Ammon's horn (tissue), 1 donor: ENCODE results near the gene TAF1.
A peak's percentile ranks its signal among the peaks of the same experiment; 100 is the strongest.
"Not testable (repeated sequence)": the region's sequence is repeated elsewhere in the genome, so short reads cannot be mapped to it uniquely, and the experiment has no call there.

Source experiments
- DNase-seq: peaks from one replicate; pipeline ENCODE4 v3.0.0-alpha.2; 2016; ENCODE audit warnings: low spot score

Gene TAF1, protein sequence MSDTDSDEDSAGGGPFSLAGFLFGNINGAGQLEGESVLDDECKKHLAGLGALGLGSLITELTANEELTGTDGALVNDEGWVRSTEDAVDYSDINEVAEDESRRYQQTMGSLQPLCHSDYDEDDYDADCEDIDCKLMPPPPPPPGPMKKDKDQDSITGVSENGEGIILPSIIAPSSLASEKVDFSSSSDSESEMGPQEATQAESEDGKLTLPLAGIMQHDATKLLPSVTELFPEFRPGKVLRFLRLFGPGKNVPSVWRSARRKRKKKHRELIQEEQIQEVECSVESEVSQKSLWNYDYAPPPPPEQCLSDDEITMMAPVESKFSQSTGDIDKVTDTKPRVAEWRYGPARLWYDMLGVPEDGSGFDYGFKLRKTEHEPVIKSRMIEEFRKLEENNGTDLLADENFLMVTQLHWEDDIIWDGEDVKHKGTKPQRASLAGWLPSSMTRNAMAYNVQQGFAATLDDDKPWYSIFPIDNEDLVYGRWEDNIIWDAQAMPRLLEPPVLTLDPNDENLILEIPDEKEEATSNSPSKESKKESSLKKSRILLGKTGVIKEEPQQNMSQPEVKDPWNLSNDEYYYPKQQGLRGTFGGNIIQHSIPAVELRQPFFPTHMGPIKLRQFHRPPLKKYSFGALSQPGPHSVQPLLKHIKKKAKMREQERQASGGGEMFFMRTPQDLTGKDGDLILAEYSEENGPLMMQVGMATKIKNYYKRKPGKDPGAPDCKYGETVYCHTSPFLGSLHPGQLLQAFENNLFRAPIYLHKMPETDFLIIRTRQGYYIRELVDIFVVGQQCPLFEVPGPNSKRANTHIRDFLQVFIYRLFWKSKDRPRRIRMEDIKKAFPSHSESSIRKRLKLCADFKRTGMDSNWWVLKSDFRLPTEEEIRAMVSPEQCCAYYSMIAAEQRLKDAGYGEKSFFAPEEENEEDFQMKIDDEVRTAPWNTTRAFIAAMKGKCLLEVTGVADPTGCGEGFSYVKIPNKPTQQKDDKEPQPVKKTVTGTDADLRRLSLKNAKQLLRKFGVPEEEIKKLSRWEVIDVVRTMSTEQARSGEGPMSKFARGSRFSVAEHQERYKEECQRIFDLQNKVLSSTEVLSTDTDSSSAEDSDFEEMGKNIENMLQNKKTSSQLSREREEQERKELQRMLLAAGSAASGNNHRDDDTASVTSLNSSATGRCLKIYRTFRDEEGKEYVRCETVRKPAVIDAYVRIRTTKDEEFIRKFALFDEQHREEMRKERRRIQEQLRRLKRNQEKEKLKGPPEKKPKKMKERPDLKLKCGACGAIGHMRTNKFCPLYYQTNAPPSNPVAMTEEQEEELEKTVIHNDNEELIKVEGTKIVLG (N-terminal part only)

DNA sequence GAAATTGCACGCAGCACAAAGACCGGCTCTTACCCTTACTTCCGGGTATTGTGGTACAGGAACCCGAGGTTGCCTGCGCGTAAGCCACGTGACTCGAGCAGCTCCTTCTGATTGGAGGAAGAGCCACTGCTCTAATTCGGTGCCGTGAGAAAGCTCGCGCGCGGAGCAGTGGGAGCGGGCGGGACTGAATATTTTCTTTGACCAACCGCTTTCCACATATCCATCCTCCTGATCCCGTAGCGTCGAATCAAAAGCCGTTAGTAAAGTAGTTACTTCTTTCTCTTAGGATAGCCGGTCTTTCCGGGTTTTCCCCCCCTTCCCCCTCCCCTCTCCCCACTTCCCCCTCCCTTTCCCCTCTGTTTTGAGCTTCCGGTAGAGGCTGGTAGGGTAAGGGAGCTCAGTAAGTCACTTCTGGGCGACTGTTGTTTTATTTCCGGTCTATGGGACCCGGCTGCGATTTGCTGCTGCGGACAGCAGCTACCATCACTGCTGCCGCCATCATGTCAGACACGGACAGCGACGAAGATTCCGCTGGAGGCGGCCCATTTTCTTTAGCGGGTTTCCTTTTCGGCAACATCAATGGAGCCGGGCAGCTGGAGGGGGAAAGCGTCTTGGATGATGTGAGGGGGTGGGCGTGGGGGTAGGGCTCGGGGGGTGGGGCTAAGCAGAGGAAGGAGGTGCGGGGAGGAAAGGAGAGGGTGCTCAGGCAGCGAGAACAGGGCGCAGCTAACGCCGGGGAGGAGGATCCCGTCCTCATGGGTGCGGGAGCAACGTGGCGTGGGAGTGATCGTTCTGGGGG is at the start of gene TAF1:
Gene TAF1 (plus strand): TSS at position 483 of the 799 bp plus-strand sequence. CDS start 18 bp downstream, at position 501.
- peak; percentile 96 for DNase-seq

DNA sequence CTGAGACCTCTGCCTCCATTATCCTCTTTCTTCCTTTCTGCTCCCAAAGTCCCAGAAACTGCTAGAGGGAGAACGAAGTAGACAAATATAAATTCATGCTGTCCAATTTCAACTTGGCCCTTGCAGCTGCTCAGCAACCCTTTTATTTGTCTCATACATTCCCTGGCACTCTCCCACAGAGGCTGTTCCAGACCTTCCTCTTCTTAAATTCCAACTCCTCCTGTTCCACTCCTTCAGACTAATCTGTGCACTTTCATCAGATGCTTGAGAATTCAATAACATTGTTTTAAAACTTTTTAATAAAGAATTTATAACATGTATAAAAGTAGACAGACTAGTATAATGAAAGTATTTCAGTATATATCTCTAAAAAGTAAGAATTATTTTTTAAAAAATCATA is 49.2 kb upstream of the TAF1 start:
- not testable (repeated sequence) for DNase-seq

DNA sequence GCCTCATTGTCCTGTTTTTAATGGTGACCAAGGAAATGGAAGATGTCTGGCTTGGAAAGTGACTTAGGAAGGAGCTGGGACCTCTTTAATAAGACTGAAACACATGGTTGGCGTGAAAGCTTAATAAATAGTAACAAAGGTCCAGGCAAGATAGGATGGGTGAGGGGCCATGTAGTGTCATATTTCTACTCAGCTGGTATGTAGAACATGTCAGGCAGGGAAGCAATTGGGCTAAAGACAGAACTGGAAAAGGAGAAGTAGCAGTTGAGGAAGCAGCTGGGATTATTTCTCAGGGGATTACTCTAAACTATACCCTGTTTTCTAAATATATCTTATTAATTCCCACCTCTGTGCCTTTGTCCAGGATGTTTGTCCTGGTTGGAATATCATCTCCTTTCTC is 46.0 kb upstream of the TAF1 start:
- DNase-seq, result no peak

DNA sequence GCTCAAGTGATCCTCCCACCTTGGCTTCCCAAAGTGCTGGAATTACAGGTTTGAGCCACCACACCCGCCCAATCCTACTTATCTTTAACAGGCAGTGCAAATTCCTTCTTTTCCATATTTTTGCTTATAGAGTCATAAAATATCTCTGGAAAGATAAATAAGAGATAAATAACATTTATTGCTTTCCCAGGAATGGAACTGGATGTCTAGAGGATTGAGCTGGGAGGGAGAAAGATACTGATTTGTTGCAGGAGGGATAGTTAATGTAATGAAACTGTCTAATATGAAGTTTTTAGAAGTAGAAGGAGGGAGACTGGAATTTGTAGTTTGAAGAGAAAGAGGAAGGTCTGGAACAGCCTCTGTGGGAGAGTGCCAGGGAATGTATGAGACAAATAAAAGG is 44.4 kb upstream of the TAF1 start:
- no peak for DNase-seq

DNA sequence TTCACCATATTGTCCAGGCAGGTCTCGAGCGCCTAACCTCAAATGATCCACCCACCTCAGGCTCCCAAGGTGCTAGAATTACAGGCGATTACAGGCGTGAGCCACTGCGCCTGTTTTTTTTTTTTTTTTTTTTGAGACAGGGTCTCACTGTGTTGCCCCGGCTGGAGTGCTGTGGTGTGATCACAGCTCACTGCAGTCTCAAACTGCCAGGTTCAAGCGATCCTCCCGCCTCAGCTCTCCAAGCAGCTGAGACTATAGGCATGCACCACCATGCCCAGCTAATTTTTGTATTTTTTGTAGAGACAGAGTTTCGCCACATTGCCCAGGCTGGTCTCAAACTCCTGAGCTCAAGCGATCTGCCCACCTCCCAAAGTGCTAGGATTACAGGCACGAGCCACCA is 41.7 kb upstream of the TAF1 start:
- not testable (repeated sequence) for DNase-seq

DNA sequence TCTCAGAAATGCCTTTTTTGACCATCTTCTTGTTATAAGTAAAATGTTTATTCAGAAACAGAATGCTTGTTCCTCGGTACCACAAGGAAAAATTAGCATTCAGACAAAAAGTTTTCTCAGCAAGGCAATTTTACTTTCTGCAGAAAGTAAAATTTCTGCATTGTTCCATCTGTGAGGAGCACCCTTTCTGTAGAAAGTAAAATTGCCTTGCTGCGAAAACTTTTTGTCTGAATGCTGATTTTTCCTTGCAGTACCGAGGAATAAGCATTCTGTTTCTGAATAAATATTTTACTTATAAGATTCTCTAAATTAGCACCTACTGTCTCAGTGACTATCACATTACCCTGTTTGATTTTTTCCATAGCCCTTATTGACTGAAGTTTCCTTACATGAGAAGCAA is 39.8 kb upstream of the TAF1 start:
- no peak for DNase-seq

DNA sequence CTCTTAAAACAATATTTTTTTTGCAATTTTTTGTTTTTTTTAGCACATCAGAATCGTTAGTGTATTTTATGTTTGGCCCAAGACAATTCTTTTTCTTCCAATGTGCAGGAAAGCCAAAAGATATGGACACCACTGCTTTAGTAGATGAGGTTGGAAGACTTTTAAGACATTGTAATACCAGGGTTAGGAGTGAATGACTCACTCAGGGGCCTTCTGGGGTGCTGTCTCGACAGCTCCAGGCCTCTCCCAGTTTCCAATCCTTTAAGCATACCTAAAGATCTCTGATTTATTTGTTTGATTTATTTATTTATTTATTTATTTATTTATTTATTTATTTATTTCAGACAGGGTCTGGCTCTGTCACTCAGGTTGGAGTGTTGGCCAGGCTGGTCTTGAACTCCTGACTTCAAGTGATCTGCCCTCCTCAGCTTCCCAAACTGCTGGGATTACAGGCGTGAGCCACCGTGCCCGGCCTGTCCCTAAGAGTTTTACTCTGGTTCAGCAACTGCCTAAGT is 16.9 kb upstream of the TAF1 start:
- DNase-seq, result not testable (repeated sequence)

DNA sequence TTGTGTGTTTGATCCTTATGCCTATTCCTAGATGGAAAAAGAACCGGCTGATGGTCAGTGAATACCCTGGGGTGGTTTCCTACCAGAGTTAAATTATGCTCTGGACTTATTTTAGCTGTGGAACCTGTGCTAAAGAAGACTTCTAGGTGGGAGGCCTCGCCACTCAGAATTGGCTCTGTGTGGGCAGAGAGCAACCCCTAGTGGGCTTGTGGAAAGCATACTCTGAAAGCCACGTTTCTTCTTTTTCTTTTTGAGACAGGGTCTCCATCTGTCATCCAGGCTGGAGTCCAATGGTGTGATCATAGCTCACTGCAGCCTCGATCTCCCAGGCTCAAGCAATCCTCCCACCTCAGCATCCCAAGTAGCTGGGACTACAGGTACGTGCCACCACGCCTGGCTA is 16.3 kb upstream of the TAF1 start:
- DNase-seq, result not testable (repeated sequence)

DNA sequence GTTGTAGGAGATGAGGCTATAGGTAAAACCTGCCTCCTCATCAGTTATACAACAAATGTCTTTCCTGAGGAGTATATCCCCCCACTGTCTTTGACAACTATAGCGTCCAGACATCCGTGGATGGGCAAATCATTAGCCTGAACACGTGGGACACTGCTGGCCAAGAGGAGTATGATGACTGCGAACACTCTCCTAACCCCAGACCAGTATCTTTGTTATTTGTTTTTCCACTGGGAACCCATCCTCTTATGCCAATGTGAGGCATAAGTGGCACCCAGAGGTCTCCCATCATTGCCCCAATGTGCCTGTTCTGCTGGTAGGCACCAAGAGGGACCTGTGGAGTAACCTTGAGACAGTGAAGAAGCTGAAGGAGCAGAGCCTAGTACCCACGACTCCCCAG is 13.7 kb upstream of the TAF1 start:
- DNase-seq, result not testable (repeated sequence)

DNA sequence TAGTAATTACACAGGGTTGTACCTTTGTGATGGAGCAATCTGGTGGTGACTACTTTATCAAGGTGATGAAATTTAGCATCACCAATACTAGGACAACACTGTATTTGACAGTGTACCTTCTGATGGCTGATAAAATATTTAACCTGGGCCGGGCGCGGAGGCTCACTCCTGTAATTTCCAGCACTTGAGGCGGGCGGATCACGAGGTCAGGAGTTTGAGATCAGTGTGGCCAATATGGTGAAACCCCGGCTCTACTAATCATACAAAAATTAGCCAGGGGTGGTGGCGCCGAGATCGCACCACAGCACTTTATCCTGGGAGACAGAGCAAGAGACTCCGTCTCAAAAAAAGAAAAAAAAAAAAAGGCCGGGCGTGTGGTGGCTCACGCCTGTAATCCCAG is 1.9 kb upstream of the TAF1 start:
- no peak for DNase-seq

DNA sequence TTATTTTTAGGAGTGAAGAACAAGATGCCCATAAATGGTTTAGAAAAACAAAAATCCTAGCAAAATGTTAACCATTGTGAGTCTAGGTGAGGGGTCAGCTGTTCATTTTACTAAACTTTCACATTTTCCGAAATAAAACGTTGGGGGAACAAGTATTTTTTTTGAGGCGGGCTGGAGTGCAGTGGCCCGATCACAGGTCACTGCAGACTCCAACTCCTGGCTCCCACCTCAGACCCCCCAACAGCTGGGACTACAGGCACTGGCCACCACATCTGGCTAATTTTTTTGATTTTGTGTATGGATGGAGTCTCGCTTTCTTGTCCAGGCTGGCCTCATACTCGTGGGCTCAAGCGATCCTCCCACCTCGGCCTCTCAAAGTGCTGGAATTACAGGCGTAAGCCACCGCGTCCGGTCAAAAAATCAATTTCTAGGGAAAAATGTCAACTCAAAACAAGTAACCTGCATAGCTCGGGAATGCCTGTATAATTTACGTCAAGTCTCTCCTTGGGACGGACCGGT is 742 bp upstream of the TAF1 start:
- no peak for DNase-seq

DNA sequence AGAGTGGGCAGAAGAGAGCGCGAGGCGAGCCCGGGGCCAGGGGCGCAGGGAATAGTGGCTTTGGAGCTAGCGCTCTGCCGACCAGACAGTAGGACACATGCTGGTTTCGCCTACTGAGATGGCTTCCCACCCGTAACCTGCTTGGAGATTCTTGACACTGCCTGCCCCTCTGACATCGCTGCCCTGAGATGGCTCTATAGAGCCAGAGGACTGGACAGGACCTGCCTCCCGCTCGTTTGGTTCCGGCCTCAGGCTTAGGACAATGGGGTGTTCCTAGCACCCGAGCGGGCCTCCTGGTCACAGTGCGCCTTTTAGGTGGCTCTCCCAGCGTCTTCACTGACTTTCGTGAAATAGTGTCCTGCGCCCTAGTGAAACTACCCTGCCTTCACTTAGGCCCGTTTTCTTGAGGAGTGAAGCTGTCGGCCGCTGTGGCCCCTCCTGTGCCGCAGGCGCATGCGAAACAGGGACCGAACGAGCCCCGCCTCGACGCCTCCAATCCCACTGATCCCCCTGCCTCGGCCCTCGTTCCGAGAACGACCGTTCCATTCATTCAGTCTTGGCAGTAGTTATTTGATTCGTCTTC is 608 bp downstream of the TAF1 start:
- peak; percentile 13 for DNase-seq

DNA sequence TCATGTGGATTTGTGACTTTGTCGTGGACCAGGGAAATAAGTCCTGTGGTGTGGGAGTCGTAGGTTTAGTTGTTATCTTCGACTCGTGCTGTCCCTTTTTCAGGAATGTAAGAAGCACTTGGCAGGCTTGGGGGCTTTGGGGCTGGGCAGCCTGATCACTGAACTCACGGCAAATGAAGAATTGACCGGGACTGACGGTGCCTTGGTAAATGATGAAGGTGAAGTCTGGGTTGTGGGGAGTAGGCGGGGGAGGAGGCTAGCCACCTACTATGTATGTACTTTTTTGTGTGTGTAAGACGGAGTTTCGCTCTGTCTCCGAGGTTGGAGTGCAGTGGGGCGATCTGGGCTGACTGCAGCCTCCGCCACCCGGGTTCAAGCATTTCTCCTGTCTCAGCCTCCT is 1.2 kb downstream of the TAF1 start:
- DNase-seq, result no peak

DNA sequence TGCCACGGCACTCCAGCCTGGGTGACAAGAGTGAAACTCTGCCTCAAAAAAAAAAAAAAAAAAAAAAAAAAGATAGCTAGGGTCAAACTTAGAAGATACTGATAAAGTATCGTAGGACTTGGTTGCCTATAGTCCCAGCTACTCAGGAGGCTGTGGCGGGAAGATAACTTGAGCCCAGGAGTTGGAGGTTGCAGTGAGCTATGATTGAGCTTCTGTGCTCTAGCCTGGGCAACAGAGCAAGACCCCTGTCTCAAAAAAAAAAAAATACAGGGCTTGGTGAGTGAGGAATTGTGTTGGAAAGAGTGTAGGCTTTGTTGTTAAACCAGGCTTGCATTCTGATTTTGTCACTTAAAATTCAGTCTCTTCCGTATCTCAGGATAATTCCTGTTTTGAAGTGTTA is 6.2 kb downstream of the TAF1 start:
- DNase-seq, result no peak

DNA sequence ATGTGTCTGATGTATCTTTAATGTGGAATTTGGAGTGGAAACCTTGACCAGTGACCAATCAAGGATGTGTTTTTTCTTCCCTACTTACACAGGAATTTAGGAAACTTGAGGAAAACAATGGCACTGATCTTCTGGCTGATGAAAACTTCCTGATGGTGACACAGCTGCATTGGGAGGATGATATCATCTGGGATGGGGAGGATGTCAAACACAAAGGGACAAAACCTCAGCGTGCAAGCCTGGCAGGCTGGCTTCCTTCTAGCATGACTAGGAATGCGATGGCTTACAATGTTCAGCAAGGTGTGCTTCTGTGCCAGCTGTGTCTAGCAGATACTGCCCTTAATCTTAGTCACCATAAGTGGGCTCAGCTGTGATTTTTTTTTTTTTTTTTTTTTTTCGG is 12.6 kb downstream of the TAF1 start:
- no peak for DNase-seq

DNA sequence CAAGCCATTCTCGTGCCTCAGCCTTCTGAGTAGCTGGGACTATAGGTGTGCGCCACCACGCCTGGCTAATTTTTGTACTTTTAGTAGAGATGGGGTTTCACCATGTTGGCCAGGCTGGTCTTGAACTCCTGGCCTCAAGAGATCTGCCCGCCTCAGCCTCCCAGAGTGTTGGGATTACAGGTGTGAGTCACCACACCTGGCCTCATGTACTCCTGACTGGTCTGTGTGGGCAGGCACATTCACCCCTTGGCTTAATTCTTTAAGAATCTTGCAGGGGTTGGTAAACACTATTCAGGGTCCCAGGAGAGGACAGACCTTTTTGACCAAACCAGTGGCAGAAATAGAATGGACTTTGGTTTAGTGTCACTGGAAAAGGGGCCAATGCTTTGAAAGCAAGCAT is 25.6 kb downstream of the TAF1 start:
- not testable (repeated sequence) for DNase-seq

DNA sequence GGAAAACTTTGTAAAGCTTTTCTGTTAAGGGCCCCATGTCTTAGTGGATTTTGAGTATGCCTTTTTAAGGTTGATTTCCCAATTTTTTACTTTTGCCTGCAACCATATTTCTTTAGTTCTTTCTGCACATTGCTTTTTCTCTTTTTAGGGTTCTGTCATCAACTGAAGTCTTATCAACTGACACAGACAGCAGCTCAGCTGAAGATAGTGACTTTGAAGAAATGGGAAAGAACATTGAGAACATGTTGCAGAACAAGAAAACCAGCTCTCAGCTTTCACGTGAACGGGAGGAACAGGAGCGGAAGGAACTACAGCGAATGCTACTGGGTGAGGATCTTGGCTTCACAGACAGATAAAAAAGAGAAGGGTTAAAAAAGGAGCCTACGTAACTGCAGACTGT is 27.8 kb downstream of the TAF1 start:
- DNase-seq, result no peak

DNA sequence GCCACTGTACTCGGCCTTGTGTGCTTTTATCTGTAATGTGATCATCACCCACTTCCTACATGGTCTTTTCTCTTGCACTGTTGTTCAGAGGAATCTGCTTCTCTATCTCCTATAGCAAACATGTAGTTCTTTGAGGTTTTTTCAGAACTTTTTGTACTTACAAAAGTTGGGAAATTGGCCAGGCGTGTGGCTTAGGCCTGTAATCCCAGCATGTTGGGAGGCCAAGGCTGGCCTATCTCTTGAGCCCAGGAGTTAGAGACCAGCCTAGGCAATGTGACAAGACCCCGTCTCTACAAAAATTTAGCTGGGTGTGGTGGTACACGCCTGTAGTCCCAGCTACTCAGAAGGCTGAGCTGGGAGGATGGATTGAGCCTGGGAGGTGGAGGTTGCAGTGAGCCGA is 30.4 kb downstream of the TAF1 start:
- no peak for DNase-seq

DNA sequence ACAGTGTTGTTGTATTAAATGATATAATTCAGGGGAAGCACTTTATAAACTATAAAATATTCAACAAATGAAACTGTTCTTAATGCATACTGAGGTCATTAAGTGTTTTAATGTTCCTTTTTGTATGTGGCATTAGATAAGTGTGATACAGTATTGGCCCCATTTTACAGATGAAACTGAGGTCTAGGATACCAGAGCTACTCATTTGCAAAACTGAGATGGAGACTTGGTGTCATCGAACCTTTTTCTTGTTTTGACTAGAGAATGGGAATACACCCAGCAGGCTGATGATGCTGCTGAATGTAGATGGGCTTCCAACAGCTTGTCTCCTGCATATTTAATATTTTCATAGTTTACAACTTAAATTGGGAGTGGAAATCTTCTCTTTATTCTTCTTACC is 34.6 kb downstream of the TAF1 start:
- DNase-seq, result no peak

DNA sequence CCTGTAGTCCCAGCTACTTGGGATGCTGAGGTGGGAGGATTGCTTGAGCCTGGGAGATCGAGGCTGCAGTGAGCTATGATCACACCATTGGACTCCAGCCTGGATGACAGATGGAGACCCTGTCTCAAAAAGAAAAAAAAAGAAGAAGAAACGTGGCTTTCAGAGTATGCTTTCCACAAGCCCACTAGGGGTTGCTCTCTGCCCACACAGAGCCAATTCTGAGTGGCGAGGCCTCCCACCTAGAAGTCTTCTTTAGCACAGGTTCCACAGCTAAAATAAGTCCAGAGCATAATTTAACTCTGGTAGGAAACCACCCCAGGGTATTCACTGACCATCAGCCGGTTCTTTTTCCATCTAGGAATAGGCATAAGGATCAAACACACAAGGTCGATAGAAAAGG is 50.1 kb downstream of the TAF1 start:
- not testable (repeated sequence) for DNase-seq

DNA sequence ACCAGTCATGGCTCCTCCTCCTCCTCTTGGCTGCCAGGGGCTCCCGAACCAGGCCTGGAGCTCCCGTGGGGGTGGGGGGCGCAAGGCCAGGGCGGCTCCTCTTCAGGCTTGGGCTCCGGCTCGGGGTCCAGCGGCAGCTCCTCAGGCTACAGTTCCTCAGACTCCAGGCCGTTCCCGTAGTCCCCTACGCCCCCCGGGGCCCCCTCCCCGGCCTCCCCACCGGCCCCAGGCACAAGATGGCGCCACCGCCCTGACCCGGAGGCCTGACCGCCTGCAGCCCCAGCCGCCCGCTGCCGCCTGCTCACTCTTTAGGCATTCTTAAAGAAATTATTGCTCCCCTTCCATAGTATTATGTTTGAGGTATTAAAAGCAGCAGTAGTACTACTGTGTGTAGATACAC is 54.5 kb downstream of the TAF1 start:
- DNase-seq, result no peak
